ENCODE measurements around the gene MRPL46. TPM values are rescaled to one million over a fixed set of nuclear protein-coding genes. Genes with fewer than 3 reads are reported as not detected.

The MRPL46 gene
- total and polyA plus RNA-seq, 9 donors, result 12.1 to 33.7 (median 21.3) TPM

DNA sequence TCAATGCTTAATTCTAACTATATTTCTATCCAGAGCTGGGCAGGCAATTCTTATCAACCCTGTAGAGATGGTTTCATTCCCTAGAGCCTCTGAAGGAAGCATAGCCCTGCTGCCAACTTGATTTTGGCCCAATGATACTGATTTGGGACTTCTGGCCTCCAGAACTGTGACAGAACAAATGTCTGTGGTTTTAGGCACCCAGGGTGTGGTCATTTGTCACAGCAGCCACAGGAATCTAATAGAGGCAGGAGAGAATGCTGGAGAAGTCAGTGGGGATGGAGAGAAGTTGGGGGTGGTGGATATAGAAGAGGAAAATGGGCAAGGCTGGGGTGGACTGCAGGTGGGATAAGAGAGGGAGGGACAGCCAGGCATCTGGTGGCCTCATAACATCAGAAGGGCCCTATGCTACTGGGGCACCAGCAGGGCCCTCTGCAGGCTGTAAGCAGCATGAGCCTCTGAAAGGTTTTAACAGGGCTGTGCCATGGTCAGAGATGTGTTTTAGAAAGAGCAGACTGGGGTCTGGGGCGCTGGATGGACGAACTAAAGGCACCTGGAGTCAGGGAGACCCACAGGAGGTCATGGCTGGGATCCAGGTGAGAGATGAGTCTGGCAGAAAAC lies 20.1 kb upstream of the MRPL46 start:
- no peaks in the 10 kb centered on the region for H3K36me3 ChIP-seq
- WGBS, 3 donors, result 56 to 73% (median 60%) methylated on average over 2 of the region's 2 CpGs
- no peaks in the 10 kb centered on the region for H3K27me3 ChIP-seq
- no peaks in the 10 kb centered on the region for H3K9me3 ChIP-seq
- H3K4me3 ChIP-seq, result no peak overlapping the region
- TF ChIP-seq CTCF (IDR thresholded peaks at IDR 0.05) (no peak), POLR2A (IDR thresholded peaks at IDR 0.05) (no peak), EP300 (IDR thresholded peaks at IDR 0.05) (no peak)
- H3K27ac ChIP-seq, result no peak overlapping the region
- no peak for DNase-seq
- intact Hi-C loops (cut with DNase I), result loop anchor here in 2 of 4 donors (10.0 kb wide), 2 partner anchors 128 to 418 kb away; no protein-coding TSS in a partner anchor
- H3K4me1 ChIP-seq (ENCODE audit: insufficient read depth), result no peaks in the 10 kb centered on the region

DNA sequence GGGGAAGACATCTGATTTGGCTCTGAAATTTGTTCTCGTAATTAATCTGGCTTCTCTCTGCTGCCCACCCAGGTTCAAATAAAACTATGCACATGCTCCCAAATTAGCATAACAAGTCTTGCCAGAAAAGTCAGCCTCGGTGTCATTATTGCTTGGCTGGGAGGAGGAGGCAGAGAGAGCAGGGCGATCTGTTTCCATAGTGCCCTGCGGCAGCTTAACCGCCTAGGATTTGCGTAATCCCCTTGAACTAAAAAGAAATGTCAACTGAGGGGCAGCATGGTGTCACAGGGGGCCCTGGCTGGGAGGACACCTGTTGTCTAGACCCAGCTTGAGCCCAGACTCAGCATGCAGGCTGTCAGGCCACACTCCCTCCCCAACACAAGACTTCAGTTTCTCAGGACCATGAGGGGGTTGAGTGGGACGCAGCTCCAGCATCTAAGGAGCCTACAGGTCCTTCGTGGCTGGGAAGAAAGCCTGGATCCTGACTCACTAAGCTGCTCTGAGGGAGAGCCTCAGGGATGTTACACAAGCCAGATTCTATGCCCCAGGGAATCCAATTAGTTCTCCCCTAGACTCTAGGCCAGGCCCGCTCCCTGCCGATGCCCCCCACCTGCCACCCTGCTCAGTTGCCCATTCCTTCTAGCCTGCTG lies 17.6 kb upstream of the MRPL46 start:
- H3K4me1 ChIP-seq (ENCODE audit: insufficient read depth), result no peaks in the 10 kb centered on the region
- no peak for DNase-seq
- TF ChIP-seq POLR2A (IDR thresholded peaks at IDR 0.05), result no peak
- TF ChIP-seq CTCF (IDR thresholded peaks at IDR 0.05), result no peak
- TF ChIP-seq EP300 (IDR thresholded peaks at IDR 0.05), result no peak
- no peaks in the 10 kb centered on the region for H3K36me3 ChIP-seq
- H3K27ac ChIP-seq, result no peak overlapping the region
- H3K27me3 ChIP-seq, result no peaks in the 10 kb centered on the region
- intact Hi-C loops (cut with DNase I), result loop anchor here in 2 of 4 donors (10.0 kb wide), 2 partner anchors 130 to 420 kb away; no protein-coding TSS in a partner anchor
- WGBS, 3 donors, result 37 to 46% (median 39%) methylated on average over 10 of the region's 10 CpGs
- no peaks in the 10 kb centered on the region for H3K9me3 ChIP-seq
- no peak overlapping the region for H3K4me3 ChIP-seq

DNA sequence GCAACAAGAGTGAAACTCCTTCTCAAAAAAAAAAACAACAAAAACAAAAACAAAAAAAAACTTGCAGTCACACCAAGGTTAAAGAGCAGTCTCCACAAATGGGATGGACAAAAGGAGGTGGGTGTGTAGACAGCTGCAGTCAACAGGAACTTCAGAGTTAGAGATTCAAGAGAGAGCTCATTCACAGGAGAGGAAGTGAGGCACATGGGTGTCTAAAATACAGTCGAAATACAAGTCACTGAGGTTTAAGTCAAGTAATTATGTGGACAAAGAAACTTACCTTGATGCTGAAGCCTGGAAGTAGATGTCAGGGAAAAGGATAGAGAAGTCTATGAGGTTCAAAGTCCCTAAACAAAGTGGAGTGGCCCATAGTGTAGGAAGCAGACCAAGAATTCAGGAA lies 15.1 kb upstream of the MRPL46 start:
- intact Hi-C loops (cut with DNase I), result loop anchor here in 2 of 4 donors (10.0 kb wide), 2 partner anchors 133 to 423 kb away; no protein-coding TSS in a partner anchor
- Histone ChIP-seq H3K27me3 (no peaks in the 10 kb centered on the region), H3K36me3 (no peaks in the 10 kb centered on the region), H3K9me3 (no peaks in the 10 kb centered on the region), H3K27ac (no peak overlapping the region), H3K4me1 (ENCODE audit: insufficient read depth) (no peaks in the 10 kb centered on the region), H3K4me3 (no peak overlapping the region)
- TF ChIP-seq POLR2A (IDR thresholded peaks at IDR 0.05) (no peak), CTCF (IDR thresholded peaks at IDR 0.05) (no peak), EP300 (IDR thresholded peaks at IDR 0.05) (no peak)
- no peak for DNase-seq
- WGBS, 3 donors, result 69 to 85% (median 75%) methylated on average over 1 of the region's 1 CpG

DNA sequence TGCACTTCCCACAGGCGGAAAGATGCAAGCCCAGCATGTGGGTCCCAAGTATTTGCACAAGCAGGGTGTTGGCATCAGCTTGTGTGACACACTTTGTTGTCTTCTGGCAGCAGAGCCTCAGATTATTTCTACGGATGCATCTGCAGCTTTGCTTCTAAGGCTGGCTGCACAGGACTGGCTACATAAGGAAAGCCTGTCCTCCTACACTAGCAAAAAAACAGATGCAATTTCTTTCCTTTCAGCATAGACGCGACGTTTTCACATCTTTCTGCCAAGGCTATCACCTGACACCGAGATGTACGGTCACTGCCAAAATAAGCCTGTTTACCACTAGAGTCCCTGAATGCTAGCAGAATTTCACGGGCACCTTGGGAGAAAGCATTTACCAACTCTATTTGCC lies 13.8 kb upstream of the MRPL46 start:
- no peak overlapping the region for H3K27ac ChIP-seq
- H3K27me3 ChIP-seq, result no peaks in the 10 kb centered on the region
- no peak overlapping the region for H3K4me3 ChIP-seq
- 29 to 37% (median 36%) methylated on average over 8 of the region's 8 CpGs for WGBS, 3 donors
- no peaks in the 10 kb centered on the region for H3K9me3 ChIP-seq
- no peak for TF ChIP-seq EP300 (IDR thresholded peaks at IDR 0.05)
- TF ChIP-seq POLR2A (IDR thresholded peaks at IDR 0.05), result no peak
- TF ChIP-seq CTCF (IDR thresholded peaks at IDR 0.05), result no peak
- no peaks in the 10 kb centered on the region for H3K36me3 ChIP-seq
- intact Hi-C loops (cut with DNase I), result loop anchor here in 2 of 4 donors (10.0 kb wide), 2 partner anchors 134 to 424 kb away; no protein-coding TSS in a partner anchor
- no peak for DNase-seq
- H3K4me1 ChIP-seq (ENCODE audit: insufficient read depth), result no peaks in the 10 kb centered on the region
